Calu3 (cell line): Measurements from ENCODE around the gene TJP2. TPM values are rescaled to one million over a fixed set of nuclear protein-coding genes. Genes with fewer than 3 reads are reported as not detected.
"Not testable (repeated sequence)": the region's sequence is repeated elsewhere in the genome, so short reads cannot be mapped to it uniquely, and the experiment has no call there.

Experiments
- BruUV-seq: library from RNA; stranded (reverse); fragments of 400-500 nt; replicated peaks from 2 replicates; lab custom pipeline; 2021; lab: Mats Ljungman, UMichigan
- CTCF ChIA-PET: fragments of 300-600 bp; sonication (Branson Sonifier 250); formaldehyde crosslinking; loops from one replicate; lab custom pipeline; 2022; ENCODE audit warnings: antibody characterized with exemption; lab: Charles Lee
- DNase-seq: peaks from one replicate; pipeline ENCODE4 v3.0.0; 2022
- H3K27ac Mint-ChIP-seq: one replicate; pipeline ENCODE4 v1.8.0; 2022; ENCODE audit warnings: mixed read lengths; ENCODE audit not compliant: unreplicated experiment
- H3K27me3 Mint-ChIP-seq: one replicate; pipeline ENCODE4 v1.8.0; 2022; ENCODE audit warnings: mixed read lengths; ENCODE audit not compliant: unreplicated experiment
- H3K36me3 Mint-ChIP-seq: one replicate; pipeline ENCODE4 v1.8.0; 2022; ENCODE audit warnings: mild to moderate bottlenecking, moderate library complexity, mixed read lengths; ENCODE audit not compliant: insufficient read depth, unreplicated experiment
- H3K4me1 Mint-ChIP-seq: one replicate; pipeline ENCODE4 v1.8.0; 2022; ENCODE audit warnings: mild to moderate bottlenecking, low read depth, mixed read lengths; ENCODE audit not compliant: unreplicated experiment
- H3K4me3 Mint-ChIP-seq: one replicate; pipeline ENCODE4 v1.8.0; 2022; ENCODE audit warnings: mild to moderate bottlenecking, low read depth, moderate library complexity, mixed read lengths; ENCODE audit not compliant: unreplicated experiment
- H3K9me3 Mint-ChIP-seq: one replicate; pipeline ENCODE4 v1.8.0; 2022; ENCODE audit warnings: low read depth, mixed read lengths; ENCODE audit not compliant: unreplicated experiment
- CTCF ChIP-seq: fragments of 200-600 bp; IDR thresholded peaks from one replicate; pipeline ENCODE4 v1.8.0; 2022; ENCODE audit warnings: antibody characterized with exemption; ENCODE audit not compliant: unreplicated experiment
- intact Hi-C: fragments of 100-400 bp; cut with micrococcal nuclease; formaldehyde crosslinking; loops from one replicate; pipeline ENCODE4 v1.10.0; 2022; ENCODE audit not compliant: unreplicated experiment
- total RNA-seq: library from RNA; stranded (reverse); gene quantifications from 2 replicates; pipeline ENCODE4 v1.2.3, GENCODE V29; 2022

TJP2 gene
- total RNA-seq, 1 experiment from 2014 or later: 139 TPM

GRCh38 chr9:69303331-69303730, 129.3 kb downstream of the TJP2 start:
- no peak for DNase-seq
- CTCF ChIA-PET: no interaction called here
- Mint-ChIP-seq H3K27ac (no peak overlapping the region), H3K36me3 (no peaks in the 10 kb centered on the region), H3K9me3 (no peaks in the 10 kb centered on the region), H3K4me1 (no peaks in the 10 kb centered on the region), H3K4me3 (no peak overlapping the region), H3K27me3 (no peaks in the 10 kb centered on the region)
- BruUV-seq: no TSS peak
- intact Hi-C loops: no loop called here
- TF ChIP-seq CTCF: no peak

- not testable (repeated sequence) for H3K27ac Mint-ChIP-seq, H3K36me3 Mint-ChIP-seq
Measured at GRCh38 chr9:69306895-69307445, 132.9 kb downstream of the TJP2 start.

DNA sequence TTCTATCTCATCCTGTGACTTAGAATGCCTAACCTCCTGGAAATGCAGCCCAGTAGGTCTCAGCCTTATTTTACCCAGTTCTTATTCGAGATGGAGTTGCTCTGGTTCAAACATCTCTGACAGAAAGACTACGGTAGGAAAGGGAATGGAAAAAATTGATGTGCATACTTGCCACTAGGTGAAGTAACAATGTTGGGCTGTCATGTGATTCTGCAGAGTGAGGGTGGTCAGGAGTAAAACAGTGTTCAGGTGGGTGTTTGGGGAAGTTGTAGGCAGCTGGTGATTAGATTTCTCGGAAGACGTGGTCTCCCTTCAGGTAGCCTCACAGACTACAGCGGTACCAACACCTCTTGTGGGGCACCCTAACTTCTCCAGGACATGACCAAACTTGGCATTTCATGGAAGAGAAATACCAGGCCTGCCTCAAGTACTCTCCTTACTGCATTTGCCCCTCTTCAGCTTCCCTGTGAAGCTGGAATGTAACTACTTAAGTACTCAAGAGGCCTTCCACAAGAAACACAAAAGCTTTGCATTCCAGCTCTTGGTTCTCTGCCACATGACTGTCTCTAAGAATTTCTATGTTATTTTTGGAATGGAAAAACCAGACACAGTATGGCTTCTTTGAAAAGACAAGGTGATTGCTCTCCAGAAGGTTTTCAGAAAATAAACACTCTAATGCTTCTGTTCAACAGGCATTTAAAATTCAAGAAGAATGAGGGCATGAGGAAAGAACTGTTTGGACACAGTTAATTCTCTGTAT, 133.5 kb downstream of the TJP2 start:
- Mint-ChIP-seq H3K36me3 (no peaks in the 10 kb centered on the region), H3K27ac (no peak overlapping the region), H3K4me3 (no peak overlapping the region), H3K4me1 (no peaks in the 10 kb centered on the region), H3K9me3 (peaks cover 2% of the 10 kb centered on the region), H3K27me3 (no peaks in the 10 kb centered on the region)
- BruUV-seq: no TSS peak
- CTCF ChIA-PET: no interaction called here
- intact Hi-C loops: no loop called here
- TF ChIP-seq CTCF: no peak
- no peak for DNase-seq

More at GRCh38 chr9:69306895-69307445, 132.9 kb downstream of the TJP2 start:
- H3K27me3 Mint-ChIP-seq, intact Hi-C loops, DNase-seq, H3K4me1 Mint-ChIP-seq, H3K4me3 Mint-ChIP-seq, BruUV-seq, CTCF ChIA-PET, H3K9me3 Mint-ChIP-seq: not testable (repeated sequence)

- CTCF ChIA-PET: no interaction called here
- DNase-seq: no peak
- no peak for TF ChIP-seq CTCF
- H3K27ac Mint-ChIP-seq: no peak overlapping the region
- no TSS peak for BruUV-seq
- no peak overlapping the region for H3K4me3 Mint-ChIP-seq
- H3K27me3 Mint-ChIP-seq: peaks cover 3% of the 10 kb centered on the region
- no peaks in the 10 kb centered on the region for H3K4me1 Mint-ChIP-seq
- intact Hi-C loops: no loop called here
- H3K36me3 Mint-ChIP-seq: no peaks in the 10 kb centered on the region
- peaks cover 2% of the 10 kb centered on the region for H3K9me3 Mint-ChIP-seq
Measured at GRCh38 chr9:69308206-69308931, 134.3 kb downstream of the TJP2 start.
